PC-9 (cell line): ENCODE data around the gene ADAM23.

Experiments
- CTCF ChIP-seq: fragments of 200-600 bp; sonication (generic); conservative IDR thresholded peaks from 2 replicates; pipeline ENCODE4 v1.6.1; 2017; ENCODE audit warnings: mixed run types, antibody characterized with exemption, mild to moderate bottlenecking, moderate library complexity
- EZH2 ChIP-seq: fragments of 200-600 bp; sonication (generic); IDR thresholded peaks from 2 replicates; pipeline ENCODE4 v1.8.0; 2017; ENCODE audit warnings: antibody characterized with exemption, low read depth

GRCh38 chr2:206435742-206436141 lies 7.6 kb upstream of the ADAM23 start:
- TF ChIP-seq CTCF (no peak), EZH2 (no peak)
